Stimulated activated CD4-positive, alpha-beta T cell treated with anti-CD3 and anti-CD28 coated beads, Interleukin-12 subunit alpha, Interleukin-12 subunit beta, amount 100 ng/mL, for 48 hours (primary cell): ENCODE results near the gene SLCO2A1.

ENCODE experiments used
- DNase-seq, 3 donors: peaks; one replicate each; pipeline ENCODE4 v3.0.0-alpha.2; 2020; ENCODE audit warnings: low read depth in 2 of 3, low spot score in 1 of 3

The SLCO2A1 gene

GRCh38 chr3:133887074-133887802, 142.5 kb downstream of the SLCO2A1 start:
- DNase-seq, result no peak

GRCh38 chr3:133886031-133886722, 143.5 kb downstream of the SLCO2A1 start:
- DNase-seq, result no peak

DNA sequence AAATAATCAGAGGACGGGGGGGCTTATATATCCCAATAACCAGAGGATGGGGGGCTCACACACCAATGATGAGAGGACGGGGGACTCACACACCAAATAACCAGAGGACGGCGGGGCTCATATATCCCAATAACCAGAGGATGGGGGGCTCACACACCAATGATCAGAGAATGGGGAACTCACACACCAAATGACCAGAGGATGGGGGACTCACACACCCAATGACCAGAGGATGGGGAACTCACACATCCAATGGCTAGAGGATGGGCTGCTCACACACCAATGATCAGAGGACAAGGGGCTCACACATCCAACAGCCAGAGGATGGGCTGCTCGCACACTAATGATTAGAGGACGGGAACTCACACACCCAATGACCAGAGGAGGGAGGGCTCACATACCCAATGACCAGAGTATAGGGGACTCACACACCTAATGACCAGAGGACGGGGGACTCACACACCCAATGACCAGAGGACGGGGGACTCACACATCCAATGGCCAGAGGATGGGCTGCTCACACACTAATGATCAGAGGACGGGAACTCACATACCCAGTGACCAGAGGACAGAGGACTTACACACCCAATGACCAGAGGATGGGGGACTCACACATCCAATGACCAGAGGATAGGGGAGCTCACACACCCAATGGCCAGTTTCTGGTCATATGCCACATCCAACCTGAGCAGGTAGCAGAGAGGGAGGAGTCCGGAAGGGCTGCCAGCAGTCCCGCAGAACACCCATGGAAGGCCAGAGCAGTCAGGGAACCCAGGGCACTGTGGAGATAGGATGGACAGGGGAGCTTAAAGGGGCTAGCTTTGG, 144.6 kb downstream of the SLCO2A1 start:
- no peak for DNase-seq

DNA sequence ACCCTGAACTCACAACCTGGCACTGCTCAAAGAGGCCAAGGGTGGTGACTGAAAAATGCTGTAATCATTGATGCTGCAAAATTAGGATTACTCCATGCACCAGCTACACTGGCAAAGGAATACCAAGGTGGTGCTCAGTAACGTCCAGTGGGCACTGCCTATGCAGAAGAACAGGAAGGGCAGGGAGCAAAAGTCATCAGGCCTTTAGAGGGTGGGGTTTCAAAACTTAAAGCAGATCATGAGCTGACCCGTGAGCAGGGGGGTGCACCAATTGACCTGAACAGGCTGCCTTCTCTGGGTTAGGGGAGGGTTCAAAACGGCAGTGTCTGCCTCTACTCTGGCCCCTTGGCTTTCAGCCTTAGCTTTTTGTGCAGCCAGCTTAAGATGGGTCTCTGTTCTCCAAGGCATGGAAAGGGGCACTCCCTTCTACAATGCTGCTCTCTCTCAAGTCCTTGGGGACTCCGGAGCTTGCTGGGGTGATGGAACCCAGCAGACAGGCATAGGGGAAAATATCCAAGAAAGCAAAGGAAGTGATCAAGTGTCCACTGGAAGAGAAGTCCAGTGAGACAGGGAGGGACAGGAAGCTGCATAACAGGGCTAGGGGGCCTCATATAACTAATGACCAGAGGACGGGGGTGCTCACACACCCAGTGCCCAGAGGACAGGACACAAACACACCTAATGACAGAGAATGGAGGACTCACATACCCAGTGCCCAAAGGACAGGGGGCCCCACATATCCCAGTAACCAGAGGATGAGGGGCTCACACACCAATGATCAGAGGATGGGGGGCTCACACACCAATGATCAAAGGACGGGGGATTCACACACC, 145.5 kb downstream of the SLCO2A1 start:
- DNase-seq, result no peak

- no peak for DNase-seq
Measured at GRCh38 chr3:133883641-133884040, 146.1 kb downstream of the SLCO2A1 start.

DNA sequence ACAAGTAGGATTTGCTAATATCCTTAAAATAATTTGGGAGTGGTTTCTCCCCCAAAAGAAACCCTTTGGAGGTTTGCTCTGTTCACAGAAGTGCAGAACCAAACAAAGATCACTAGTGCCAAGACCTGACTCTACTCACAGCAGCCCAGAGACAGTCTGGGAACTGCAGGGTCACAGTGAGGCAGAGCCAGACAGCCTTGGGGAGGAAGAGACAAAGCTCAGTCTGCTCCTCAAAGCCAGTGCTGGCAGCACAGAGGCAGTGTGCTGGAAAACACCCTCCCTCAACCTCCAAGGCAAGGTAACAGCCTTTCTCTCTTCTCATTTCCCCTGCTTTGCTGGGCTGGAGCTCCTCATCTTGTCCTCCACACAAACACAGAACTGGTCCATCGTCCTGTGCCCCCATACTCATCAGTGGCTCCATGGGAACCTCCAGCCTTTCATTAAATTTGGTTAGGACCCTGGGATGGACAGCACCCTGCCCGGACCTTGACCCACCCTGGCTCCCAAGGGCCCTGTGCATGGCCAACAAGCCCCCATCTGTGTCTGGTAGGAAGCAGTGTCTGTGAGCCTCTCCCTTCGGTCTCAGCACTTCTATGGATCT, 146.6 kb downstream of the SLCO2A1 start:
- DNase-seq, result no peak

- no peak for DNase-seq
Measured at GRCh38 chr3:133881939-133882825, 147.5 kb downstream of the SLCO2A1 start.

GRCh38 chr3:133881492-133881891, 148.2 kb downstream of the SLCO2A1 start:
- no peak for DNase-seq

DNA sequence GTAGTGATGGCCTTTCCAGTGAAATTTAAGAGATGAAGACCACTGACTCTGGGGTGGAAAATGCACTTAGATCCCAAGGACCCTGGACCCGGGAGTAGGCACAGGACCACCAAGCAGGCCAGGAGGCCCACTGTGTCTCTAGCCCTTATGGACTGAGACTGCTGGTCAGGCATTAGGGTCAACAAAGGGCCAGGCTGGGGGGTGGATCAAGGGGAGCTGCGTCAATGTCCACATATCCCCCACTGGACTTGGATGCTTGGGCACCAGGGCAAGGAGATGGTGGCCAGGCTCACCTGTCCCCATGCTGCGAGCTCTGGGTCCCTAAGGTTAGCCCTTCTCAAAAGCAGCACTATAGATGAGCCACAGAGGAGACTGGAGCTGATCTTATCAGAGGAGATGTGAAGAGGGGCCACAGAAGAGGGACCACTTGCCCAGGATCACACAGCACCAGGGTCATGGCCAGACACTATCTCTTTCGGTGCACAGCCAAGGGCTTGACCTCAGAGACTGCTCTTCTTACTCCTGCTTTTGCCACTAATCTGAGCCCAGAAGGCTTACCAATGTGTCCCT, 148.8 kb downstream of the SLCO2A1 start:
- DNase-seq, result no peak

- no peak for DNase-seq
Measured at GRCh38 chr3:133880287-133880686, 149.4 kb downstream of the SLCO2A1 start.

DNA sequence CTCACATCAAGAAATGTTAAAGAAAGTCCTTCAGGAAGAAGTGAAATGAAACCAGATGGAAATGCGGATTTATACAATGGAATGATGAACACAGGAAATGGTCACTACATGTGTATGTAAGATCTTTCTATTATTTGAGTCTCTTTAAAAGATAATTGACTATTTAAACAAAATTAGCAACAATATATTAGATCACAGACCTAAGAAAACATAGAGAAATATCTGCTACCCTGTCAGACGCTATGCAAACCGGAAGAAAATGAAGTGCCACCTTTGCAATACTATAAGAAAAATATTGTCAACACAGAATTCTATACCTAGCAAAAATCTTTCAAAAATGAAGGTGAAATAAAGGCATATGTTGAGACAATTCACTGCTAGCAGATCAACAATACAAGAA, 151.2 kb downstream of the SLCO2A1 start:
- DNase-seq, result no peak
